B cell (primary cell): ENCODE results near the gene IL20.

Source experiments
- CTCF ChIP-seq: fragments of 200-600 bp; IDR thresholded peaks from one replicate; pipeline ENCODE4 v1.8.0; 2022; ENCODE audit warnings: antibody characterized with exemption, mild to moderate bottlenecking
- EZH2 ChIP-seq: IDR thresholded peaks from 2 replicates; pipeline ENCODE4 v1.6.1; 2012; ENCODE audit warnings: borderline replicate concordance, low read depth, mild to moderate bottlenecking, moderate library complexity, low read length; ENCODE audit not compliant: insufficient read depth, poor library complexity, severe bottlenecking

- TF ChIP-seq CTCF, result peak; percentile 97
- TF ChIP-seq EZH2, result no peak
Measured at GRCh38 chr1:206864939-206865671, at the start of gene IL20.
